Panc1 (cell line): Measurements from ENCODE around the gene KLHL12. TPM values are rescaled to one million over a fixed set of nuclear protein-coding genes. Genes with fewer than 3 reads are reported as not detected.

Experiments used
- ATAC-seq: fragments of 200-7000 bp; cut with Tn5 transposase; 2 replicates; pipeline ENCODE4 v1.9.1; 2020; ENCODE audit warnings: mild to moderate bottlenecking, moderate library complexity
- BruUV-seq: library from RNA; stranded (reverse); fragments of 400-500 nt; replicated peaks from 2 replicates; lab custom pipeline; 2021; lab: Mats Ljungman, UMichigan
- CTCF ChIA-PET: fragments of 300-600 bp; sonication (Branson Sonifier 250); formaldehyde crosslinking; loops from one replicate; lab custom pipeline; 2022; ENCODE audit warnings: antibody characterized with exemption; lab: Charles Lee
- POLR2A ChIA-PET: fragments of 300-600 bp; sonication (Branson Sonifier 250); formaldehyde crosslinking; loops from one replicate; lab custom pipeline; 2022; ENCODE audit warnings: antibody characterized with exemption; lab: Charles Lee
- DNase-seq: peaks from one replicate; pipeline ENCODE4 v3.0.0-alpha.2; 2010; ENCODE audit warnings: low read depth, low spot score
- H3K27ac ChIP-seq: 2 replicates; pipeline ENCODE4 v1.5.1; 2011; ENCODE audit warnings: mild to moderate bottlenecking, low read length, inconsistent platforms
- H3K27me3 ChIP-seq: fragments of 200-500 bp; sonication (Bioruptor generic); 2 replicates; pipeline ENCODE4 v1.6.0; 2014; ENCODE audit warnings: low read length, inconsistent platforms; ENCODE audit not compliant: control insufficient read depth, insufficient read depth
- H3K36me3 ChIP-seq: fragments of 200-500 bp; sonication (Bioruptor generic); 2 replicates; pipeline ENCODE4 v1.5.1; 2014; ENCODE audit warnings: inconsistent platforms, mild to moderate bottlenecking, low read length, moderate library complexity; ENCODE audit not compliant: control insufficient read depth, insufficient read depth
- H3K4me1 ChIP-seq: 2 replicates; pipeline ENCODE4 v1.5.1; 2011; ENCODE audit warnings: inconsistent platforms, mild to moderate bottlenecking, low read length, moderate library complexity; ENCODE audit not compliant: control insufficient read depth, insufficient read depth
- H3K4me3 ChIP-seq, 2 experiments: 2 replicates each; pipeline ENCODE4 v1.5.1; 2011 to 2012; ENCODE audit warnings: low read depth in 2 of 2, low read length in 2 of 2, mild to moderate bottlenecking in 2 of 2, inconsistent platforms in 1 of 2, moderate library complexity in 1 of 2
- H3K9me3 ChIP-seq: fragments of 200-500 bp; sonication (Bioruptor generic); 2 replicates; pipeline ENCODE4 v1.5.1; 2014; ENCODE audit warnings: low read depth, mild to moderate bottlenecking, inconsistent platforms, low read length, moderate library complexity; ENCODE audit not compliant: control insufficient read depth, insufficient read depth
- POLR2AphosphoS5 ChIP-seq: IDR thresholded peaks from 2 replicates; pipeline ENCODE4 v1.6.1; 2012; ENCODE audit warnings: mild to moderate bottlenecking, low read depth, low read length, moderate library complexity
- SIN3A ChIP-seq: IDR thresholded peaks from 2 replicates; pipeline ENCODE4 v1.6.1; 2012; ENCODE audit warnings: low read depth, mild to moderate bottlenecking, low read length, moderate library complexity, borderline replicate concordance; ENCODE audit not compliant: insufficient read depth
- TCF7L2 ChIP-seq: IDR thresholded peaks from 2 replicates; pipeline ENCODE4 v1.6.1; 2011; ENCODE audit warnings: mild to moderate bottlenecking, low read depth, low read length, inconsistent platforms
- in situ Hi-C: cut with HindIII; loops from 2 replicates; pipeline ENCODE4 v1.10.0; 2016; ENCODE audit warnings: low sequenced_read_pairs, low pct_unique_long_range_greater_than_20kb
- intact Hi-C: fragments of 100-400 bp; cut with micrococcal nuclease; formaldehyde crosslinking; loops from one replicate; pipeline ENCODE4 v1.10.0; 2022; ENCODE audit not compliant: unreplicated experiment
- total RNA-seq: library from RNA; stranded (reverse); gene quantifications from one replicate; pipeline ENCODE4 v1.2.1, GENCODE V29; 2021; ENCODE audit not compliant: unreplicated experiment
- TF ChIP-seq, protein P1 (sequence below), 2 experiments: IDR thresholded peaks; 2 replicates each; pipeline ENCODE4 v1.6.1; 2011 to 2012; ENCODE audit warnings: low read depth in 2 of 2, control low read depth in 1 of 2, low read length in 1 of 2, mild to moderate bottlenecking in 1 of 2, moderate library complexity in 1 of 2; ENCODE audit not compliant: insufficient read depth in 1 of 2
- TF ChIP-seq, protein P2 (sequence below): fragments of 450-650 bp; IDR thresholded peaks from 2 replicates; pipeline ENCODE4 v1.5.1; 2017; ENCODE audit warnings: mild to moderate bottlenecking

KLHL12 gene
- total RNA-seq, 1 experiment from 2014 or later: 37.8 TPM

- H3K27ac ChIP-seq: no peak overlapping the region
- peaks cover 28% of the 10 kb centered on the region for H3K27me3 ChIP-seq
- no peaks in the 10 kb centered on the region for H3K4me1 ChIP-seq
- no peaks in the 10 kb centered on the region for H3K36me3 ChIP-seq
- BruUV-seq: no TSS peak
- H3K4me3 ChIP-seq: no peak overlapping the region
- in situ Hi-C loops: no loop called here
- ATAC-seq (no peak), DNase-seq (no peak)
- ChIA-PET POLR2A (no interaction called here), CTCF (no interaction called here)
- intact Hi-C loops: no loop called here
- TF ChIP-seq, protein P1, sequence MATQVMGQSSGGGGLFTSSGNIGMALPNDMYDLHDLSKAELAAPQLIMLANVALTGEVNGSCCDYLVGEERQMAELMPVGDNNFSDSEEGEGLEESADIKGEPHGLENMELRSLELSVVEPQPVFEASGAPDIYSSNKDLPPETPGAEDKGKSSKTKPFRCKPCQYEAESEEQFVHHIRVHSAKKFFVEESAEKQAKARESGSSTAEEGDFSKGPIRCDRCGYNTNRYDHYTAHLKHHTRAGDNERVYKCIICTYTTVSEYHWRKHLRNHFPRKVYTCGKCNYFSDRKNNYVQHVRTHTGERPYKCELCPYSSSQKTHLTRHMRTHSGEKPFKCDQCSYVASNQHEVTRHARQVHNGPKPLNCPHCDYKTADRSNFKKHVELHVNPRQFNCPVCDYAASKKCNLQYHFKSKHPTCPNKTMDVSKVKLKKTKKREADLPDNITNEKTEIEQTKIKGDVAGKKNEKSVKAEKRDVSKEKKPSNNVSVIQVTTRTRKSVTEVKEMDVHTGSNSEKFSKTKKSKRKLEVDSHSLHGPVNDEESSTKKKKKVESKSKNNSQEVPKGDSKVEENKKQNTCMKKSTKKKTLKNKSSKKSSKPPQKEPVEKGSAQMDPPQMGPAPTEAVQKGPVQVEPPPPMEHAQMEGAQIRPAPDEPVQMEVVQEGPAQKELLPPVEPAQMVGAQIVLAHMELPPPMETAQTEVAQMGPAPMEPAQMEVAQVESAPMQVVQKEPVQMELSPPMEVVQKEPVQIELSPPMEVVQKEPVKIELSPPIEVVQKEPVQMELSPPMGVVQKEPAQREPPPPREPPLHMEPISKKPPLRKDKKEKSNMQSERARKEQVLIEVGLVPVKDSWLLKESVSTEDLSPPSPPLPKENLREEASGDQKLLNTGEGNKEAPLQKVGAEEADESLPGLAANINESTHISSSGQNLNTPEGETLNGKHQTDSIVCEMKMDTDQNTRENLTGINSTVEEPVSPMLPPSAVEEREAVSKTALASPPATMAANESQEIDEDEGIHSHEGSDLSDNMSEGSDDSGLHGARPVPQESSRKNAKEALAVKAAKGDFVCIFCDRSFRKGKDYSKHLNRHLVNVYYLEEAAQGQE (IDR thresholded peaks at IDR 0.05; ENCODE audit: insufficient read depth in 1 of 2, low read depth in 2 of 2, low read length in 1 of 2): no peak
- TF ChIP-seq, protein P2, sequence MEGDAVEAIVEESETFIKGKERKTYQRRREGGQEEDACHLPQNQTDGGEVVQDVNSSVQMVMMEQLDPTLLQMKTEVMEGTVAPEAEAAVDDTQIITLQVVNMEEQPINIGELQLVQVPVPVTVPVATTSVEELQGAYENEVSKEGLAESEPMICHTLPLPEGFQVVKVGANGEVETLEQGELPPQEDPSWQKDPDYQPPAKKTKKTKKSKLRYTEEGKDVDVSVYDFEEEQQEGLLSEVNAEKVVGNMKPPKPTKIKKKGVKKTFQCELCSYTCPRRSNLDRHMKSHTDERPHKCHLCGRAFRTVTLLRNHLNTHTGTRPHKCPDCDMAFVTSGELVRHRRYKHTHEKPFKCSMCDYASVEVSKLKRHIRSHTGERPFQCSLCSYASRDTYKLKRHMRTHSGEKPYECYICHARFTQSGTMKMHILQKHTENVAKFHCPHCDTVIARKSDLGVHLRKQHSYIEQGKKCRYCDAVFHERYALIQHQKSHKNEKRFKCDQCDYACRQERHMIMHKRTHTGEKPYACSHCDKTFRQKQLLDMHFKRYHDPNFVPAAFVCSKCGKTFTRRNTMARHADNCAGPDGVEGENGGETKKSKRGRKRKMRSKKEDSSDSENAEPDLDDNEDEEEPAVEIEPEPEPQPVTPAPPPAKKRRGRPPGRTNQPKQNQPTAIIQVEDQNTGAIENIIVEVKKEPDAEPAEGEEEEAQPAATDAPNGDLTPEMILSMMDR: no peak
- TF ChIP-seq TCF7L2 (no peak), SIN3A (no peak), POLR2AphosphoS5 (no peak)
- no peaks in the 10 kb centered on the region for H3K9me3 ChIP-seq
Observed at GRCh38 chr1:202974856-202975255, 47.8 kb upstream of the KLHL12 start.

DNA sequence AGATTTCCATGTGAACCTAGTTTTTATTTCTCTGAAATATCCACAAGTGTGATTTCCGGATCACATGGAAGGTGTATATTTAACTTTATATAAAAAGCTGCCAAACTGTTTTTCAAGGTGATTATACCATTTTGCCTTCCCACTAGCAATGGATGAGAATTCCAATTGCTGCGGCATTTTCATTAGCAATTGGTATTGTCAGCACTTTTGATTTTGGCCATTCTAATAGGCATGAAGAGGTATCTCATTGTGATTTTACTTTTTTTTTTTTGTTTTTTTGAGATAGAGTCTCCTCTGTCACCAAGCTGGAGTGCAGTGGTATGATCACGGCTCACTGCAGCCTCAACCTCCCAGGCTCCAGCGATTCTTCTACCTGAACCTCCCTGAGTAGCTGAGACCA lies 45.0 kb upstream of the KLHL12 start:
- in situ Hi-C loops: no loop called here
- ATAC-seq (no peak), DNase-seq (no peak)
- BruUV-seq: no TSS peak
- Histone ChIP-seq H3K36me3 (no peaks in the 10 kb centered on the region), H3K4me3 (no peak overlapping the region), H3K4me1 (0 out of 2 replicates have a peak, but pooled peaks cover 3% of the 10 kb centered on the region), H3K9me3 (no peaks in the 10 kb centered on the region), H3K27ac (no peak overlapping the region), H3K27me3 (peaks cover 25% of the 10 kb centered on the region)
- intact Hi-C loops: no loop called here
- POLR2A ChIA-PET: no interaction called here
- TF ChIP-seq TCF7L2 (no peak), POLR2AphosphoS5 (no peak), SIN3A (no peak)
- TF ChIP-seq, protein P2: no peak
- TF ChIP-seq, protein P1 (IDR thresholded peaks at IDR 0.05; ENCODE audit: insufficient read depth in 1 of 2, low read depth in 2 of 2, low read length in 1 of 2): no peak
- CTCF ChIA-PET: no interaction called here
